WERI-Rb-1 (cell line): ENCODE data around the gene MSH3.
"Not testable (repeated sequence)": the region's sequence is repeated elsewhere in the genome, so short reads cannot be mapped to it uniquely, and the experiment has no call there.

Experiments
- DNase-seq: peaks from one replicate; pipeline ENCODE4 v3.0.0-alpha.2; 2020
- H3K27ac ChIP-seq: fragments of 250-450 bp; sonication (Bioruptor Pico); 2 replicates; pipeline ENCODE4 v1.5.1; 2020; ENCODE audit warnings: mild to moderate bottlenecking, moderate library complexity
- H3K27me3 ChIP-seq: fragments of 250-450 bp; sonication (Bioruptor Pico); 2 replicates; pipeline ENCODE4 v1.5.1; 2021; ENCODE audit warnings: mild to moderate bottlenecking, low read depth, moderate library complexity; ENCODE audit not compliant: insufficient read depth, severe bottlenecking
- H3K36me3 ChIP-seq: fragments of 250-450 bp; sonication (Bioruptor Pico); 2 replicates; pipeline ENCODE4 v1.5.1; 2020; ENCODE audit warnings: mild to moderate bottlenecking, moderate library complexity
- H3K4me3 ChIP-seq: 2 replicates; pipeline ENCODE4 v1.5.1; 2011; ENCODE audit warnings: low read depth, mild to moderate bottlenecking, control low read depth, low read length
- H3K9me3 ChIP-seq: fragments of 250-450 bp; sonication (Bioruptor Pico); 2 replicates; pipeline ENCODE4 v1.5.1; 2021; ENCODE audit warnings: mild to moderate bottlenecking, moderate library complexity; ENCODE audit not compliant: severe bottlenecking
- TF ChIP-seq, protein P1 (sequence below): IDR thresholded peaks from 2 replicates; pipeline ENCODE4 v1.5.1; 2011; ENCODE audit warnings: low read depth, mild to moderate bottlenecking, control low read depth, inconsistent platforms, low read length

MSH3 gene

GRCh38 chr5:80837679-80838078, 183.2 kb downstream of the MSH3 start:
- Histone ChIP-seq H3K4me3 (no peak overlapping the region), H3K9me3 (peaks cover 2% of the 10 kb centered on the region), H3K27me3 (no peaks in the 10 kb centered on the region), H3K27ac (no peak overlapping the region), H3K36me3 (no peaks in the 10 kb centered on the region)
- TF ChIP-seq, protein P1, sequence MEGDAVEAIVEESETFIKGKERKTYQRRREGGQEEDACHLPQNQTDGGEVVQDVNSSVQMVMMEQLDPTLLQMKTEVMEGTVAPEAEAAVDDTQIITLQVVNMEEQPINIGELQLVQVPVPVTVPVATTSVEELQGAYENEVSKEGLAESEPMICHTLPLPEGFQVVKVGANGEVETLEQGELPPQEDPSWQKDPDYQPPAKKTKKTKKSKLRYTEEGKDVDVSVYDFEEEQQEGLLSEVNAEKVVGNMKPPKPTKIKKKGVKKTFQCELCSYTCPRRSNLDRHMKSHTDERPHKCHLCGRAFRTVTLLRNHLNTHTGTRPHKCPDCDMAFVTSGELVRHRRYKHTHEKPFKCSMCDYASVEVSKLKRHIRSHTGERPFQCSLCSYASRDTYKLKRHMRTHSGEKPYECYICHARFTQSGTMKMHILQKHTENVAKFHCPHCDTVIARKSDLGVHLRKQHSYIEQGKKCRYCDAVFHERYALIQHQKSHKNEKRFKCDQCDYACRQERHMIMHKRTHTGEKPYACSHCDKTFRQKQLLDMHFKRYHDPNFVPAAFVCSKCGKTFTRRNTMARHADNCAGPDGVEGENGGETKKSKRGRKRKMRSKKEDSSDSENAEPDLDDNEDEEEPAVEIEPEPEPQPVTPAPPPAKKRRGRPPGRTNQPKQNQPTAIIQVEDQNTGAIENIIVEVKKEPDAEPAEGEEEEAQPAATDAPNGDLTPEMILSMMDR: no peak
- DNase-seq: no peak

DNA sequence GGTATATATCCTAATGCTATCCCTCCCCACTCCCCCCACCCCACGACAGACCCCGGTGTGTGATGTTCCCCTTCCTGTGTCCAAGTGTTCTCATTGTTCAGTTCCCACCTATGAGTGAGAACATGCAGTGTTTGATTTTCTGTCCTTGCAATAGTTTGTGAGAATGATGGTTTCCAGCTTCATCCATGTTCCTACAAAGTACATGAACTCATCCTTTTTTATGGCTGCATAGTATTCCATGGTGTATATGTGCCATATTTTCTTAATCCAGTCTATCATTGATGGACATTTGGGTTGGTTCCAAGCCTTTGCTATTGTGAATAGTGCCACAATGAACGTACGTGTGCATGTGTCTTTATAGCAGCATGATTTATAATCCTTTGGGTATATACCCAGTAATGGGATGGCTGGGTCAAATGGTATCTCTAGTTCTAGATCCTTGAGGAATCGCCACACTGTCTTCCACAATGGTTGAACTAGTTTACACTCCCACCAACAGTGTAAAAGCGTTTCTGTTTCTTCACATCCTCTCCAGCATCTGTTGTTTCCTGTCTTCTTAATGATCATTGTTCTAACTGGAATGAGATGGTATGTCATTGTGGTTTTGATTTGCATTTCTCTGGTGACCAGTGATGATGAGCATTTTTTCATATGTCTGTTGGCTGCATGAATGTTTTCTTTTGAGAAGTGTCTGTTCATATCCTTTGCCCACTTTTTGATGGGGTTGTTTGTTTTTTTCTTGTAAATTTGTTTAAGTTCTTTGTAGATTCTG, 186.8 kb downstream of the MSH3 start:
- not testable (repeated sequence) for H3K36me3 ChIP-seq, H3K4me3 ChIP-seq, DNase-seq, H3K27me3 ChIP-seq, H3K27ac ChIP-seq, H3K9me3 ChIP-seq

GRCh38 chr5:80846422-80846821, 192.0 kb downstream of the MSH3 start:
- not testable (repeated sequence) for H3K4me3 ChIP-seq, H3K36me3 ChIP-seq, H3K27me3 ChIP-seq, DNase-seq, H3K27ac ChIP-seq, H3K9me3 ChIP-seq

GRCh38 chr5:80850168-80850567, 195.7 kb downstream of the MSH3 start:
- not testable (repeated sequence) for DNase-seq, H3K36me3 ChIP-seq, H3K27me3 ChIP-seq, H3K9me3 ChIP-seq, H3K4me3 ChIP-seq, H3K27ac ChIP-seq

GRCh38 chr5:80852331-80853245, 198.1 kb downstream of the MSH3 start:
- H3K9me3 ChIP-seq: peaks cover 8% of the 10 kb centered on the region
- H3K4me3 ChIP-seq: no peak overlapping the region
- H3K27ac ChIP-seq: no peak overlapping the region
- no peaks in the 10 kb centered on the region for H3K27me3 ChIP-seq
- no peak for DNase-seq
- TF ChIP-seq, protein P1: no peak
- no peaks in the 10 kb centered on the region for H3K36me3 ChIP-seq

DNA sequence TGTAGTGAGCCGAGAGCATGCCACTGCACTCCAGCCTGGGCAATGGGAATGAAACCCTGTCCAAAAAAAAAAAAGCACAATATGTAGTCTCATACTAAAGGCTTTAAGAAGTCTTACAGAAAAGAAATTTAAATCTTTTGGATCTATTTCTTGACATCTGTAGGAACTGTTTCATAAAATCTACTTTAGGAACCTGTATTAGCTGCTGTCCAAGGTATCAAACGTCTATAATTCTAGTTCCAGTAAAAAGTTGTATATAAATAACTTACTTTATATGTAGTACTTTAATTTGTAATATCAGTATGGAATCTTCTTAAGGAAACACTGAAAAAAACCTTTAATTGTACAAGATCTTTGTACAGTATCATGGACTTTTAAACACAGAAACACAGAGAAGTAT, 199.0 kb downstream of the MSH3 start:
- no peaks in the 10 kb centered on the region for H3K27me3 ChIP-seq
- TF ChIP-seq, protein P1: no peak
- H3K9me3 ChIP-seq: peaks cover 8% of the 10 kb centered on the region
- H3K4me3 ChIP-seq: no peak overlapping the region
- no peak overlapping the region for H3K27ac ChIP-seq
- no peak for DNase-seq
- H3K36me3 ChIP-seq: no peaks in the 10 kb centered on the region

DNA sequence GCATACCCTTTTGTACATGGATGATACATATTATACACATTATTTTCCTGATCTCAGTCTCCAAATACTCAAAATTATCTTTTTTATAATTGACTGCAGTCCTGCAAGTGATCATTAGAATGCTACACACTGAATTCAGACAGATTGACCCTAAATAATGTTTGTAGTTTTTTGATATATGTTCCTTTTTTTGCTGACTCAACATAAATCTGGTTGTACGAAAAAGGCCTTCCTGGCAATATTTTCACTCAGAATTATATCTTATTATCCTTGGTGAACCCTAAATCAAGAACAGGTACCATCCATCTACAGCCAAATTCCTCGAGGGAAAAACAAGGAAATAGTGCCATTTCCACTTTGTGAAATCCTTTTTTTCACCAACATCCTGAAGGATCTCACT, 200.1 kb downstream of the MSH3 start:
- no peak overlapping the region for H3K27ac ChIP-seq
- peaks cover 8% of the 10 kb centered on the region for H3K9me3 ChIP-seq

More for the DNA sequence above, 200.1 kb downstream of the MSH3 start:
- no peak for DNase-seq
- TF ChIP-seq, protein P1: no peak
- H3K36me3 ChIP-seq: no peaks in the 10 kb centered on the region
- H3K27me3 ChIP-seq: no peaks in the 10 kb centered on the region
- no peak overlapping the region for H3K4me3 ChIP-seq
